ENCODE data around the gene OASL.
A peak's percentile ranks its signal among the peaks of the same experiment; 100 is the strongest.

OASL gene

GRCh38 chr12:121059031-121059898 lies 20.2 kb upstream of the OASL start (continued):
- peak; percentile 97 for TF ChIP-seq ZNF513 (tag by site-specific recombination; IDR thresholded peaks at IDR 0.05)

GRCh38 chr12:121057794-121058193 lies 18.7 kb upstream of the OASL start:
- Histone ChIP-seq H3K27ac (ENCODE audit: extremely low read depth, low read depth, low read length) (no peak overlapping the region), H3K36me3 (ENCODE audit: control insufficient read depth in 2 of 2, insufficient read depth in 1 of 2, low read length in 2 of 2) (no peaks in the 10 kb centered on the region), H3K4me1 (ENCODE audit: control insufficient read depth, insufficient read depth, low read length) (no peaks in the 10 kb centered on the region), H3K9me3 (ENCODE audit: control insufficient read depth, insufficient read depth, low read depth, low read length) (no peaks in the 10 kb centered on the region), H3K4me3 (ENCODE audit: low read depth, low read length) (no peak overlapping the region)
- TF ChIP-seq ZNF280C (tag by site-specific recombination; IDR thresholded peaks at IDR 0.05) (no peak), RBAK (tag by site-specific recombination; IDR thresholded peaks at IDR 0.05) (no peak), ZNF169 (tag by site-specific recombination; IDR thresholded peaks at IDR 0.05) (no peak), ZNF621 (tag by site-specific recombination; IDR thresholded peaks at IDR 0.05) (no peak), ZNF513 (tag by site-specific recombination; IDR thresholded peaks at IDR 0.05) (no peak), TSHZ1 (tag by site-specific recombination; IDR thresholded peaks at IDR 0.05; ENCODE audit: borderline replicate concordance) (no peak), PRDM1 (tag by site-specific recombination; IDR thresholded peaks at IDR 0.05) (no peak), SETDB1 (IDR thresholded peaks at IDR 0.05; ENCODE audit: insufficient read length, low read length) (no peak), TCF7L2 (IDR thresholded peaks at IDR 0.05; ENCODE audit: borderline replicate concordance, low read depth, low read length) (no peak), ZNF37A (tag by site-specific recombination; IDR thresholded peaks at IDR 0.05) (no peak), ZNF354C (tag by site-specific recombination; IDR thresholded peaks at IDR 0.05; ENCODE audit: borderline replicate concordance, low read depth) (no peak), ZNF514 (tag by site-specific recombination; IDR thresholded peaks at IDR 0.05) (no peak), ZNF768 (tag by site-specific recombination; IDR thresholded peaks at IDR 0.05) (no peak), ZNF777 (tag by site-specific recombination; IDR thresholded peaks at IDR 0.05; ENCODE audit: borderline replicate concordance) (no peak), ZNF654 (tag by site-specific recombination; IDR thresholded peaks at IDR 0.05; ENCODE audit: low read depth) (no peak), GLIS1 (tag by site-specific recombination; IDR thresholded peaks at IDR 0.05) (no peak)
- CTCF ChIA-PET: interaction anchor here (0.7 to 3.2 kb wide), 3 partner anchors 39 to 263 kb away, joined by 4 to 18 read pairs (median 9); no protein-coding TSS in a partner anchor
- POLR2A ChIA-PET: no interaction called here

All from HEK293 (cell line).